NCI-H524 treated with DMSO at 0.1 percent for 48 hours (cell line): Measurements from ENCODE around the gene OGG1.

Experiments
- DNase-seq: peaks from one replicate; lab custom pipeline; 2025; lab: John Stamatoyannopoulos, UW

OGG1 gene

DNA sequence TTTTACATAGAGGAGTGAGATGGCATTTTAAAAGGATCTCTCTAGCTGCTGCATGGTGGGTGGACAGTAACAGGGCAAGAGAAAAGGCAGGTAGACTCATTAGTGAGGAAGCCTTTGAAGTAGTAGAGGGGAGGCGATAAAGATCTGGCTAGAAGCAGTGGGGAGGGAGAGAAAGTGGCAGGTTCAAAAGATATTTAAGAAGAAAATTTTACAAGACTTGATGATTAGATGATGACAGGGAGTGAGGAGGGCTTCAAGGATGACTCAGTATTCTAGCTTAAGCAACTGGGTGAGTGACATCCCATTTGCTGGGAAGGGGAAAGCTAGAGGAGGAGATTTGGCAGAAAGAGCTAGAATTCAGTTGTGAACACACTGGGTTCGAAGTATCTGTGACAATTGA, 22.0 kb upstream of the OGG1 start:
- no peak for DNase-seq

DNA sequence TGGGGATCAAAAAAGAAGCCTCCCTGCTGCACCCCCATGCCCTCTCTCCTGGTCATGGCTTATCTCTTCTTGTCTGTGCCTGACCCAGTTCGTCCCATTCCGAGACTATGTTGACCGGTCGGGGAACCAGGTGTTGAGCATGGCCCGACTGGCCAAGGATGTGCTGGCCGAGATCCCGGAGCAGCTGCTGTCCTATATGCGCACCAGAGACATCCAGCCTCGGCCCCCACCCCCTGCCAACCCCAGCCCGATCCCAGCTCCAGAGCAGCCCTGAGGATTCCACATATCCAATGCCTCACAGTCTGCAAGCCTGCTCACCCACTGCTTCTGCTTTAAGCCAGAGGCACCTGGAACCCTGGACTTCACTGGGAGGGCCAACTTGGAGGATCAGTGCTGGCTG, 20.3 kb upstream of the OGG1 start:
- no peak for DNase-seq

DNA sequence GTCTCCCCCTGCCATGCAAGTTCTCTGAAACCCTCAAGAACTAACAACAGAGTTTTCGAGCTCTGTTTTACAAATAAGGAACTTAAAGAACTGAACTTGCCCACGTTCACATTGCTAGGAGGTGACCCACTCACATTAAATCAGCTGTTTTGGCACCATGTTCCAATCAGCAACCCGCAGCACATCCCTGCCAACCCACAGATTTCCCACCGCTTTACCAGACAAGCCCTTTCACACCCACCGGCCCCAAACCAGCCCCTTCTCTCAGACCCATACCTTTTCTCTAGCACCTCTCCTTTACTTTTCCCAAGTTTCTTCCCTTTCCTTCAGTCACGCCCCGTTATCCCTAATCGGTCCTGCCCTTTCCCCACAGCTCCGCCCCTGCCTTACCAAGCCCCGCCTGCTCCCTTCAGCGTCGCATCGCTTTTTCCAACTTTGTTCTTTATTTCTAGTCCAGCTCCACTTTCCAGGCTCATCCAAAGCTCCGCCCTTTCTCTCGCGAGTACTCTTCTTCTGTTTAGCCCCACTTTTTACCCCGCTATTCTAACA, 19.0 kb upstream of the OGG1 start:
- no peak for DNase-seq

DNA sequence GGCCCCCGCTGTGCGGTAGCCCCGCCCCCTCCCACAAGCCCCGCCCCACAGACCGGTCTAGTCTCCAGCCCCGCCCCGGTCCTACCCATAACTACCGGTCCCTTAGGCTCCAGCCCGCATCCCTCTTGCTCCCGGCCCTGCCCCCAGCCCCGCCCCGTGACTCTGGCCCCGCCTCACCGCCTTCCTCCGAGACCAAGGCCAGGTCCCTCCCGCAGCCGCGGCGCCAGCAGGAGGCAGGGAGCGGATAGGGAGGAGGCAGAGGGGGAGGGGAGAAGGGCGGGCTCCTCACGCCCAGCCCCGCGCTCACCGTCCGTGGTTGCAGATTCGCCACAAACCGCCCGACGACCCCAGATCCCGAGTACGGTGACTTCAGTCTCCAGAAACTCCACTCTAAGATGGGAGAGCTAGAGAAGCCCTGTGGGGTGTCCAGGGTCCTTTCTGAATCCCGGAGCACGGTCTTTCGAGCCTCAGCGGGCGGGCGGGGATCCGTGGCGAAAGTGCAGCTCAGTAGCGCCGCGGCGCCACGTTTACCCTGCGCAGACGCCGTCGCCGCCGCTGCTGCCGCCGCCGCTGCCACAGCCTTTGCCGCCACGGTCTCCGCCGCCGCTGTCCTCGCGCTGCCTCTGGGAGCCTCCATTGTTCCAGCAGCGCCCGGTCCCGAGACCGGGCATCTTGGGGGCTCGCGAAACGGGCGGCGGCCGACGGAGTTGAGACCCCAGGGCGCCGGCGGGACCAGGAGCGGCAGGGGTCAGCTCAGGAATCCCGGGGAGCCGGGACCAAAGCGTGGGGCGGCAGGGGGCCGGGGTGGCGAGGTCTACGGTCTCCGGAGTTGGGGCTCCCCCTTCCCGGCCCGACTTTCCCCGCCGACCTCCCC, 18.3 kb upstream of the OGG1 start, which contains the start of gene BRPF1:
BRPF1 (plus strand) TSS at position 530 of the 874 bp plus-strand sequence. CDS start 2,406 bp downstream, outside the sequence.
- peak; percentile 73 for DNase-seq

DNA sequence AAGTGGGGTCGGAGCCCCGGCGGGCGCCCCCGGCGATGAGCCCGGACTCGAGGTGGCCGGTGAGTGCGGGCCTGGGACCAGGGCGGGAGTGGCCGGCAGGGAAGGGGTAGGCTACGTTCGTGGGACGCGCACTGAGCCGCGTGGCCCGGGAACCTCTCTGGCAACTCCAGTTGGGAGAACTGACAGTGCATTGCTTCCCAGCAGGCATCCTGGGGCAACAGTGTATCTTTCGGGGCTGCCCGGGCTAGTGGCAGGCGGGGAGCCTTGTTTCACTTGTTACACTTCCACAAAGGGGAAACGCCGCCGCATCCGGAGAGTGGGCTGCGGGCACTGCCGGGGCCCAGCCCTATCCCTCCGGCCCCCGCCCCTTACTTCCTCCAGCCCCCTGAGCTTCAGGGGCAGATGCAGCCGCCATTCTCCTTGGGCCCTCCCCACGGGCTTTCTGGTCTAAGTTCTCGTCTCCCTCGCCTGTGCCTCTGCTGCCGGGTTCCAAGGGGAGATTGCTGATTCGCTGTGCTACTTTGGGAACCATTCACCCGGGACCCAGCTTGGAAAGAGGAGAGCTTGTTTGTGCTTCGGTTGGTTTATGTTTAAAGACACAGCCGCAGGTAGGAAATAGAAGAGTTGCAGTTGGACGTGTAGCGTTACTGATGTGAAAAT, 17.5 kb upstream of the OGG1 start:
- DNase-seq = no peak

DNA sequence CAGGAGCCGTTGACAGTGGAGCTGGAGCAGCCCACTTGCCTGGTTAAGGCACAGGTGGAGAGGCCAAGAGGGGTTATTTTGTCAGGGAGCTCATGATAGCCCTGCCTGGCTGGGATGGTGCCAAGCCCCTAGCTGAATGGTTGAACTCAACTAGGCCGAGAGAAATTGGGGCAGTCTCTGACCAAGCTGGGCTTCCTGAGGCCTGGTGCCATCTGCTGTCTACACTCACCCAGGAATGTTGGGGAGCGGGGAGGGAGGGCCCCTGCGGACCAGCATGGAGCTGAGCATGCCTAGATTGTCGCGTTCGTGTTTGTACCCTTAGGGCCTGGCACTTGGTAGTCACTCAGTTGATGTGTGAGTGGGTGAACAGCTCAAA, 17.0 kb upstream of the OGG1 start:
- DNase-seq = no peak

DNA sequence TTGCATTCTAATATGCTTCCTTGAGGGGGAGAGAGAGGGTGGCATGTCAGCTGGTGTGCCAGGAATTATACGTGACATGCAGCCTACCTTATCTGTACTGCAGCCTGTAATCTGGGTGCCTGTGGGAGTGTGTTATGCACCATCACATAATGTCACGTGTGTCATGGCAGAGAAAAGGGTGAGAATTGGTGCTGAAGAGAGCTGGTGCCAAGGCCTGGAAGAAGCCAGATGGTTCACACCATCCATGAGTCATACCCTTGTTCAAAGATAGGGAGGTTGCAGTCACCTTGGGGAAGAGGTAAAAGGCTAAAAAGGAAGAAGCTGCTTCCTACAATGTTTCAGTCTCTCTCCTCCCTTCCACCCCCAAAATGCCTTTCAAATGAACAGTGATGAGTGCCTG, 12.9 kb upstream of the OGG1 start:
- no peak for DNase-seq

DNA sequence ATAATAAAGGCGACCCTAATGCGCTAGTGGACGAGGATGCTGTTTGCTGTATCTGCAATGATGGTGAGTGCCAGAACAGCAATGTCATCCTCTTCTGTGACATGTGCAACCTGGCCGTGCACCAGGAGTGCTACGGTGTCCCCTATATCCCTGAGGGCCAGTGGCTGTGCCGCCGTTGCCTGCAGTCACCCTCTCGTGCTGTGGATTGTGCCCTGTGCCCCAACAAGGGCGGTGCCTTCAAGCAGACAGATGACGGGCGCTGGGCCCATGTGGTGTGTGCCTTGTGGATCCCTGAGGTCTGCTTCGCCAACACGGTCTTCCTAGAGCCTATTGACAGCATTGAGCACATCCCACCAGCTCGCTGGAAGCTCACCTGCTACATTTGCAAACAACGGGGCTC, 10.6 kb upstream of the OGG1 start:
- DNase-seq = no peak

DNA sequence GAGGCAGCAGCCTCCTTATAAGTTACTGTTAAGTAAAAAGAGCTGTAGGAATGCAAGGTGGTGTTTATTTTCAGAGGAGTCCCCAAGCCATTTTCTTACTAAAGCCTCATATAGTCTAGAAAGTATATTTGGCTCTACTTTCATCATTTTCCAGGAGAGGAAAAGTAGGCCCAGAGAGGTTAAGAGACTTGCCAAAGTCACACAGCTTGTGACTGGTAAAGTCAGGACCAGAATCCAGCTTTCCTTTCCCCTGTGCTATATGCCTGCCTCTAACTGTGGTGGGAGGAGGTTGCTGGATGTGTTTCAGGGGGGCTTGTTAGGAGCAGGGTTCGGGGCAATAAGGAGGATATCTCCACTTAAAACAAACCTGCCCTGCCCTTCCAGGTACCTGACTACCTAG, 7.2 kb upstream of the OGG1 start:
- no peak for DNase-seq

DNA sequence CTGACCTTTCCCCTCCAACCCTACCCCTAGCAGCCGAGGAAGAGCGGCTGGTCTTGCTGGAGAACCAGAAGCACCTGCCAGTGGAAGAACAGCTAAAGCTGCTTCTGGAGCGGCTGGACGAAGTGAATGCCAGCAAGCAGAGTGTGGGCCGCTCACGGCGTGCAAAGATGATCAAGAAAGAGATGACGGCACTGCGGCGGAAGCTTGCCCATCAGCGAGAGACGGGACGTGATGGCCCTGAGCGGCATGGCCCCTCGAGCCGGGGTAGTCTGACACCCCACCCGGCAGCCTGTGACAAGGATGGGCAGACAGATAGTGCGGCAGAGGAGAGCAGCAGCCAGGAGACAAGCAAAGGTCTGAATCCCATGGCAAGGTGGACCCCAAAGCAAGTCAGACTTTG, 6.2 kb upstream of the OGG1 start:
- DNase-seq = no peak

DNA sequence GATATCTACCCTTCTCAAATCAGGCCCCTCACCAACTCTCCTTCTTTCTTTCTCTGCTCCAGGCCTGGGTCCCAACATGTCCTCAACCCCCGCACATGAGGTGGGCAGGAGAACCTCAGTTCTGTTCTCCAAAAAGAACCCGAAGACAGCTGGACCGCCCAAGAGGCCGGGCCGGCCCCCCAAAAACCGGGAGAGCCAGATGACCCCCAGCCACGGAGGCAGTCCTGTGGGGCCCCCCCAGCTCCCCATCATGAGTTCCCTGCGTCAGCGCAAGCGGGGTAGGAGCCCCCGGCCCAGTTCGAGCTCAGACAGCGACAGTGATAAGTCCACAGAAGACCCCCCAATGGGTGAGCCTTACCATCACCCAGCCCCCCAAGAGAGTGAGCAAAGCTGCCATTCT, 5.6 kb upstream of the OGG1 start:
- no peak for DNase-seq

DNA sequence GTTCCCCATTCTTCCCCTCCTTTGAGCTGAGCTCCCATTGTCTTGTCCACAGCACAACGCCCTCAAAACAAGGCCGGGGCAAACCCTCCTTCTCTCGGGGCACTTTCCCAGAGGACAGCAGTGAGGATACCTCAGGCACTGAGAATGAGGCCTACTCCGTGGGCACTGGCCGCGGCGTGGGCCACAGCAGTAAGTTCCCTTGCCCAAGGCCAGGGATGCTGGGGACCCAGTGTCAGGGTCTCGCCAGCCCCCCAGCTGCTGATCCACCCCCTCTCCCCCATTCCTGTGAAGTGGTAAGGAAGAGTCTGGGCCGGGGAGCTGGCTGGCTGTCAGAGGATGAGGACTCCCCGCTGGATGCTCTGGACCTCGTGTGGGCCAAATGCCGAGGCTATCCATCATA, 4.2 kb upstream of the OGG1 start:
- no peak for DNase-seq

DNA sequence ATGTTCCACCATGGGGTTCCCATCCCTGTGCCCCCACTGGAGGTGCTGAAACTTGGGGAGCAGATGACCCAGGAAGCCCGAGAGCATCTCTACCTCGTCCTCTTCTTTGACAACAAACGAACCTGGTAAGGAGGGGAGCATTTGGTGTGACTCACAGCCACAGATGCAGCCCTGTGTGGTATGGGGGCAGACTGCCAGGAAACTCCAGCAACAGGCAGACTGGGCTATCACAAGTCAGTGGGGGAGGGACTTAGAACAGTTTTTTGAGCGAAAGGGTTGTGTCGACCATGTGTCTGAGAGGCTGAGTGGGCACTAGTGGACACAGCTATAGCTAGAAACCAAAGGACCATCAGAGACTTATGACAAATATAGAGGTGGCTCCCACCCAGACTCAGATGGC, 3.4 kb upstream of the OGG1 start:
- no peak for DNase-seq

DNA sequence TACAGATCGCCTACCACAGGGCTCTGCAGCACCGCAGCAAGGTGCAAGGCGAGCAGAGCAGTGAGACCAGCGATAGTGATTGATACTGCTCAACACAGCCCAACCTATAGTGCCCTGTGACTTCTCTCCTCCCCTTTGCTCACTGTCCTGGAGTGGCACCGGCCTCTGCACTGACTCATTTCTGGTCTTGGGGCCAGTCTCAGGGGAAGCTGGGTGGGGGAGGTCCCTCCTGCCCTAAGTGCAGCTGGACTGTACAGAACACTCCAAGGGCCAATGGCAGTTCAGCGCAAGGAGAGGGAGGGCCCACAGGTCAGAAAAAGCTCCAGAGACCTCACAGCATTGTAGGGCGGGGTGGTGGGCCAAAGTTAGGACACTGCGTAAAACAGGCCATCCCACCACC, 2.5 kb upstream of the OGG1 start:
- no peak for DNase-seq

DNA sequence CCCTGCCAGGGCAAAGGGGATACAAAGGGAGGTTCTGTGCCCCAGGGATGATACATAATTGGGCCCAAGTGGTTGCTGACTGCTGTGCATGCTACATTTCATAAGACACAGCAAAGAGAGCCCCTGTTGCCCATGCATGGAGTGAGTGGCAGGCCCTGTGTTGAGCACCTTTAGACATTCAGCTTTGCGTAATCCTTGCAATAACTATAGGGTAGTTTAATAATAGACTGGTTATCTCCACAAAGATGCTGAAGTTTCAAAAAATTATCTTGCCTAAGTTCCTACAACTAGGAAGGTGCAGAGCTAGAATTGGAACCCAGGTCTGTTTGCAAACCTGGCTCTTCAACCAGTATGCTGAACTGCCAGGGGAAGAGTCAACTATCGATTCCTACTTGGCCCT, 1.7 kb upstream of the OGG1 start:
- no peak for DNase-seq

DNA sequence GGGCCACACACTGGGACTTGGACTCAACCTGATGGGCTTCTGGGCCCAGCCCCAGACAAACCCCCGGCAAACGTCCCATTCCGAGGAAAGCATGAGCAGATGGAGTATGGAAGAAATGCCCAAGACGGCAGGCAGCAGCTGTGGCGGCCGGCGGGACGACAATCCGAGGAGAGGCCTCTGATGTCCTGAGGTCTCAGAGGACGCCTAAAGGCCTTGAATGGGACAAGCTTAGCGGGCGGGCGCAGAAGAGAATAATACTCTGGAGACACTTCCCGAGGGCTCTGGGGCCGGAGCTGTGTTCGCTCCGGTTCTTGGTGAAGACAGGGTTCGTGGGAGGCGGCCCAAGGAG, 482 bp upstream of the OGG1 start:
- DNase-seq = no peak

DNA sequence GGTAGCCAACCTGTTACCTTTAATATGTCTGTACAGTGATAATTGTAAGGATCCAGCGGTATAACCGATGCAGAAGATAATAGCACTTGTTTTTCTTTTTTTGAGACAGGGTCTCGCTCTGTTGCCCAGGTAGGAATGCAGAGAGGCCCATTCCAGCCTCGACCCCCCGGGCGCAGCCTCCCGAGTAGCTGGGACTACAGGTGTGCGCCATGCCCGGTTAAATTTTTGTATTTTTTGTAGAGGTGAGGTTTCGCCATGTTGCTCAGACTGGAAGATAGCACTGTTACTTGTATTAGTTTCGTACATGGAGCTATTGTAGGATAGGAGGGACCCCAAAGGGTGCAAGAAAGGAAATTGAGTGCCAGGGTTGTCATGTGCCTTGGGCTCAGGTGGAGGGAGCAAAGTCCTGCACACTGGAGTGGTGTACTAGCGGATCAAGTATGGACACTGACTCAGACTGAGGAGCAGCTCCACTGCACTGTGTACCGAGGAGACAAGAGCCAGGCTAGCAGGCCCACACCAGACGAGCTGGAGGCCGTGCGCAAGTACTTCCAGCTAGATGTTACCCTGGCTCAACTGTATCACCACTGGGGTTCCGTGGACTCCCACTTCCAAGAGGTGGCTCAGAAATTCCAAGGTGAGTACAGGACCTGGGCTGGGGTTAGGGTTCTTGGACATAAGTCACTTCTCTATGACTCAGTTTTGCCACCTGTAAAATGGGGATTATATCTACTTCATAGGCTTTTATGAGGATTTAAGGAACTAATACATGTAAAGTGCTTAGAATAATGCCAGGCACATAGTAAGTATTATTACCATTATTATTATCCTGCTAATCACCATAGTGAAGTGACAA, 1.0 kb downstream of the OGG1 start:
- no peak for DNase-seq

DNA sequence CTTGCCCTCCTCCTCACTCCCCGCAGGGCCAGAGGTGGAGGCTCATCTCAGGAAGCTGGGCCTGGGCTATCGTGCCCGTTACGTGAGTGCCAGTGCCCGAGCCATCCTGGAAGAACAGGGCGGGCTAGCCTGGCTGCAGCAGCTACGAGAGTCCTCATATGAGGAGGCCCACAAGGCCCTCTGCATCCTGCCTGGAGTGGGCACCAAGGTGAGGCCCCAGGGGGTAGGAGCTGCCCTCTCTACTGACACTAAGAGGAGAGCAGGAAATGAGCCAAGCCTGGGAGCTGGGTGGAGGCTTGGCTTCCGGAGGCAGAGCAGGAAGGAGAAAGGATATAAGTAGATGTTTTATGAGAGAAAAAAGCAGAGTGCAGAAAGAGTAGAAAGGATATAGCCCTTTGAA, 4.9 kb downstream of the OGG1 start:
- DNase-seq = no peak

DNA sequence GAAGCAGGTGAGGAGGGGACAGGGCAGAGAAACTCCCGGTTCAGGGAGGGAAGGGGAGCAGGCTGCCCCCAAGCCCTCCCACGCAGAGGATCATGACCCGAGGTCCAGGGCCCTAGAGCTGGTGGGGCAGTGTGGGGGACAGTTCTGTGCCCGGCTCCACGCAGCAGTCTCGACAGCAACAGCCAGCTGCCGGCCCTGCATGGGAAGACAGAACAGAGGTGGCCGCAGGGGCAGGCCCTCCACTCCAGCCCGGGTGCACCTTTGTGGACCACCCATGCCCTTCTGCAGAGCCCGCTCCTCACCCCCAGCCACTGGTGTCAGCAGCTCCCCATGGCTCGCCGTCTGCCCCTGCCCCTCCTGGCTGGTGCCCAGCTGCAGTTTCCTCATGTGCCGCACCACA, 7.7 kb downstream of the OGG1 start:
- DNase-seq = no peak

DNA sequence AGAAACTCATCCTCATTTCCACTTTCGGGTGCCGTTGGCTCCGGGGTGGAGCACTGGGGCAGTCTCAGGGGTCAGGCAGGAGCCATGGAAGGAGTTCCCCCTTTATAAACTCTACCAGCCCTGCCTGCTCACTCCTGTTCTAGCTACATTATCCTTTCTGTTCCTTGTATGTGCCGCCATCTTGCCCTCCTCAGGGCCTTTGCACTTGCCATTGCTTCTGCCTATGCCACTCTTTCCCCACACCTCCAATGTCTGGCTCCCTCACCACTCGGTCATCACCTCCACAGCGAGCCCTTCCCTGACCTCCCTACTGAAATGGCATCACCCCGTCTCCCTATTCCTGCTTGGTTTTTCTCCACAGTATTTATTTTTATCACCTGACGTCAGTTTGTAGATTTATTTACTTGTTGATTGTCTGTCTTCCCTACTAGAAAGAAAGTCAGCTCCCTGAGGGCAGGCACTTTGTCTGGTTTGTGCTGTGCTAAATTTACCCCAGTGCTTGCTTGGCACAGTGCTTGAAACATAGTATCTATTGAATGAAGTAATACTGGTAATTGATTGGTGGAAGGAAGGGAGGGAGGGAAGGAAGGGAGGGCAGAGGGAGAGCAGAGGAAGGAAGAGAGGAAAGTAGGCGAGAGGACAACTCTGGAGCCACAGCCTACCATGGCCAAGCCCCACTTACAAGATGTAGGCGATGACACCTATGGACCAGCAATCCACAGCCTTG, 11.2 kb downstream of the OGG1 start:
- DNase-seq = no peak

DNA sequence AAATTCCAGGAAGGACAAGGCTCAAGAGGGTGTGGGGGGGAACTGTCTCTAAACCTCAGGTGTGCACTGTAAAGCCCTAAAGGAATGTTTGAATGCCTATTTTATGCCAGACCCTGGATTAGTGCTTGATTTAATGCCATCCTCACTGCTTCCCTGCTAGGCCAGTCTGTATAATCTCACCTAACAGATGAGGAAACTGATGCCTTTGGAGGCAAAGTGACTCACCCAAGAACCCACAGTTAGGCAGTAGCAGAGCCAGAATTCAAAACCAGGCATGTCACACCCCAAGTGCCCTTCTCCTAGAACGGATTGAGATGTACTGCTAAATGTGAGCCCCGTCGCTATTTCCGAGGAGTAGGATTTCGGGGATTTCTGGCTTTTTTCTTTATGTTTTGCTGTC, 12.2 kb downstream of the OGG1 start:
- no peak for DNase-seq

DNA sequence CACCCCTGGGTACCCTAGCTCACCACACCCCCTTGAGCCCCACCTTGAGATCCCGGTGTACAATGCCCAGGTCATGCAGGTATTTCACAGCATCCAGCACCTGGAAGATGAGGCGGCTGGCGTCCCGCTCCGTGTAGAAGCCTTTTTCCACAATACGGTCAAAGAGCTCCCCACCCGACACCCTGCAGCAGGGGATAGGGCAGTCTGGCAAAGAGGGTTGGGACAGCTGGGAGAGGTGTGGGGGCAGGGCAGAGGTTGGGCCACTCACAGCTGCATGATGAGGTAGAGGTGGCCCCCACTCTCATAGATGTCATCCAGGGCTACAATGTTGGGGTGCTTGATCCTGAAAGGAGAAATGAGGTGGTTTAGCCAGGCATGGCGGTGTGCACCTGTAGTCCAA, 13.1 kb downstream of the OGG1 start:
- DNase-seq = no peak
